Endothelial cell of umbilical vein (primary cell): ENCODE measurements around the gene SERPINA6.
"Not testable (repeated sequence)": the region's sequence is repeated elsewhere in the genome, so short reads cannot be mapped to it uniquely, and the experiment has no call there.

ENCODE experiments used
- CTCF ChIP-seq, 2 donors: IDR thresholded peaks; 1 replicate in 1 of 2; 2 replicates in 1 of 2; pipeline ENCODE4 v1.5.1; 2011; ENCODE audit warnings: low read length in 2 of 2, mild to moderate bottlenecking in 2 of 2, moderate library complexity in 2 of 2, control low read depth in 1 of 2, inconsistent platforms in 1 of 2, low read depth in 1 of 2; ENCODE audit not compliant: insufficient read depth in 1 of 2; ENCODE audit errors: extremely low read depth in 1 of 2
- EZH2 ChIP-seq: IDR thresholded peaks from 2 replicates; pipeline ENCODE4 v1.6.1; 2012; ENCODE audit warnings: borderline replicate concordance, low read depth, mild to moderate bottlenecking, moderate library complexity, low read length, inconsistent platforms; ENCODE audit not compliant: severe bottlenecking
- GATA2 ChIP-seq: IDR thresholded peaks from 2 replicates; pipeline ENCODE4 v1.7.0; 2011; ENCODE audit warnings: low read depth, mild to moderate bottlenecking, moderate library complexity, mixed read lengths, low read length; ENCODE audit not compliant: insufficient read length, insufficient read depth
- MYC ChIP-seq: IDR thresholded peaks from one replicate; pipeline ENCODE4 v1.6.1; 2011; ENCODE audit warnings: mild to moderate bottlenecking, low read depth, low read length
- POLR2A ChIP-seq: IDR thresholded peaks from 2 replicates; pipeline ENCODE4 v1.6.1; 2012; ENCODE audit warnings: low read depth, mild to moderate bottlenecking, control low read depth, low read length
- POLR2AphosphoS5 ChIP-seq: IDR thresholded peaks from 2 replicates; pipeline ENCODE4 v1.6.1; 2012; ENCODE audit warnings: low read depth, mild to moderate bottlenecking, control low read depth, low read length, moderate library complexity; ENCODE audit not compliant: insufficient read depth

DNA sequence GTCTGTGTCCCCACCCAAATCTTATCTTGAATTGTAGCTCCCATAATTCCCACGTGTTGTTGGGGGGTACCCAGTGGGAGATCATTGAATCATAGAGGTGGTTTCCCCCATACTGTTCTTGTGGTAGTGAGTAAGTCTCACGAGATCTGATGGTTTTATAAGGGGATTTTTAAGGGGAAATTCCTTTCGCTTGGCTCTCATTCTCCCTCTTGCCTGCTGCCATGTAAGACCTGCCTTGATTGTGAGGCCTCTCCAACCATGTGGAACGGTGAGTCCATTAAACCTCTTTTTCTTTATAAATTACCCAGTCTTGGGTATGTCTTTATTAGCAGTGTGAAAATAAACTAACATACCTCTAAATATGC is 27.0 kb downstream of the SERPINA6 start:
- not testable (repeated sequence) for TF ChIP-seq MYC; CTCF (IDR thresholded peaks at IDR 0.05; ENCODE audit: extremely low read depth in 1 of 2, insufficient read depth in 1 of 2, low read depth in 1 of 2, low read length in 2 of 2); POLR2A; POLR2AphosphoS5; EZH2; GATA2
